Testis (tissue), 3 donors: ENCODE results near the gene ACSS1. TPM values are rescaled to one million over a fixed set of nuclear protein-coding genes. Genes with fewer than 3 reads are reported as not detected.

Experiments
- DNase-seq: peaks from one replicate; pipeline ENCODE4 v3.0.0-alpha.2; 2019
- H3K27ac ChIP-seq, 2 donors: fragments of 200-600 bp; sonication (generic); one replicate each; pipeline ENCODE4 v1.5.1; 2019
- H3K27me3 ChIP-seq: fragments of 200-600 bp; sonication (generic); one replicate; pipeline ENCODE4 v1.5.1; 2019
- H3K36me3 ChIP-seq: fragments of 200-600 bp; sonication (generic); one replicate; pipeline ENCODE4 v1.5.1; 2017; ENCODE audit warnings: low read depth; ENCODE audit errors: missing control alignments
- H3K4me1 ChIP-seq: fragments of 200-600 bp; sonication (generic); one replicate; pipeline ENCODE4 v1.5.1; 2019
- H3K4me3 ChIP-seq, 2 donors: fragments of 200-600 bp; sonication (generic); one replicate each; pipeline ENCODE4 v1.5.1; 2017 to 2019
- H3K9me3 ChIP-seq: fragments of 200-600 bp; sonication (generic); one replicate; pipeline ENCODE4 v1.5.1; 2017
- CTCF ChIP-seq, 3 experiments: fragments of 450-650 bp in 2 of 3; fragments of 200-600 bp in 1 of 3; sonication (generic) in 1 of 3; IDR thresholded peaks; one replicate each; pipeline ENCODE4 v1.5.1; 2016 to 2019; ENCODE audit warnings: antibody characterized with exemption in 3 of 3, mild to moderate bottlenecking in 2 of 3, moderate library complexity in 1 of 3
- POLR2A ChIP-seq: fragments of 450-650 bp; IDR thresholded peaks from one replicate; pipeline ENCODE4 v1.6.1; 2017; ENCODE audit warnings: antibody characterized with exemption, mild to moderate bottlenecking, moderate library complexity
- WGBS, 2 donors: methylation state at CpG; one replicate each; pipeline ENCODE4 v1.1.5; 2018; 5-methylcytosine and 5-hydroxymethylcytosine counted together
- intact Hi-C: fragments of 100-400 bp; cut with DNase I; formaldehyde crosslinking; loops from one replicate; pipeline ENCODE4 v1.15.1; 2023; ENCODE audit warnings: low total_unique reads
- polyA plus RNA-seq: library from polyadenylated mRNA; stranded (reverse); fragments of 350-450 nt; fragmentation: Illumina TruSeq; extraction: RNeasy Lipid Tissue Mini Kit (QIAGEN cat#74804); gene quantifications from one replicate; pipeline ENCODE4 v1.2.3, GENCODE V29; 2014; ENCODE audit warnings: low read depth, low replicate concordance; ENCODE audit not compliant: insufficient read depth
- total RNA-seq, 2 donors: library from RNA; depleted of rRNA; stranded (reverse); fragments of >200 nt; gene quantifications; one replicate each; pipeline ENCODE4 v1.2.3, GENCODE V29; 2016

ACSS1 gene
- total and polyA plus RNA-seq, 3 donors from 2014 or later: 61.5 to 184 (median 162) TPM

DNA sequence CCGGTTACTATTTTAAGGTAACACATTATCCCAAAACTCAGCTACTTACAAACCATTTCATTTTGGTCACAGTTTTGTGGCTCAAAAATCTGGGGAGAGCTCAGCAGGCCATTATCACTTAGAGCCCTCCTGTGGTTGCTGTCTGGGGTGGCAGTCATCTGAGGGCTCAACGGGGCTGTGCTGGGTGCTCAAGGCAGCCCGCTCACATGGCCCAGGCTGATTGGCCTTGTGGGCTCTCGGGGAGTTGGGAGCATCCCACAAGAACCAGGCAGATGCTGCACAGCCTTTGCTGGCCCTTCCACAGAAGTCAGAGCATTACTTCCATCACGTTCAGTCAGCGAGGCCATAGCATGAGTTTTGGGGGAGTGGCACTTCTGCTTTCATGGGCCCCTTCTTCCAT lies 30.3 kb upstream of the ACSS1 start:
- H3K27ac ChIP-seq: no peak overlapping the region
- TF ChIP-seq CTCF (IDR thresholded peaks at IDR 0.05) (no peak), POLR2A (no peak)
- DNase-seq: no peak
- H3K4me1 ChIP-seq: peaks cover 9% of the 10 kb centered on the region
- H3K9me3 ChIP-seq: no peaks in the 10 kb centered on the region
- 71 to 76% methylated on average over 6 of the region's 6 CpGs for WGBS, 2 donors
- H3K27me3 ChIP-seq: no peaks in the 10 kb centered on the region
- intact Hi-C loops: no loop called here
- no peaks in the 10 kb centered on the region for H3K36me3 ChIP-seq
- H3K4me3 ChIP-seq: no peak overlapping the region

DNA sequence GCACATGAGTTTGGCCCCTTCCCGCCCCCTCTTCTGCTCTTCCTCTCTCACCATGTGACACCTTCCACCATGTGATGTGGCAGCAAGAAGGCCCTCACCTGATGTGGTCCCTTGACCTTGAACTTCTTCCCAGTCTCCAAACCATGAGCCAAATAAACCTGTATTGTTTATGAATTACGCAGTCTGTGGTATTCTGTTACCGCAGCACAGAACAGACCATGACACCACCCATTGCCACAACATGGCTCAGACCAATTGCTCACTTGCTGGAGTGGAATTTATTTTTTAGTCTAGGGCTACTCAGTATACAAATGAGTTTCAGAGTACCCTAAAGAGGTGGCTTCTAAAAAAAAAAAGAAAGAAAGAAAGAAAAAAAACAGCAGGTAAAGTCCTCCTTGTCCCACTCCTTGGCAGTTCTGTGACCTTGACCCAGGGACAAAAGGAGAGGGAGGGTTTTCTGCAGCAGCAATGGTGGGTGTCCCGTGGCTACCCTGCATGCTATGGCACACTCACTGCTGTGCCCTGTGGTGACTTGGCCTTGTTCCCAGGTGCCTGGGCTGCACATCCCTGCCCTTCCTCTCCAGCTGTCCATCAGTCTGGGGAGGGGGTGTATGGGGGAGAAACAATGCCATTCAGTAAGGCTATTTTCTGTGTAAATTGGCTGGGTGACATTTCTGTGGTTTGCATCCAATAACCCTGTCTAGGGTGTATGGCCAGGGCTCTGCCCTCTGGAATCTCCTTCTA lies 29.4 kb upstream of the ACSS1 start:
- Histone ChIP-seq H3K4me1 (peaks cover 11% of the 10 kb centered on the region), H3K4me3 (no peak overlapping the region), H3K36me3 (no peaks in the 10 kb centered on the region), H3K27me3 (no peaks in the 10 kb centered on the region), H3K9me3 (no peaks in the 10 kb centered on the region), H3K27ac (no peak overlapping the region)
- intact Hi-C loops: no loop called here
- TF ChIP-seq CTCF (IDR thresholded peaks at IDR 0.05): no peak
- no peak for TF ChIP-seq POLR2A
- 85 to 89% methylated on average over 4 of the region's 4 CpGs for WGBS, 2 donors
- no peak for DNase-seq

- 69 to 79% methylated on average over 10 of the region's 10 CpGs for WGBS, 2 donors
- Histone ChIP-seq H3K4me3 (no peak overlapping the region), H3K9me3 (no peaks in the 10 kb centered on the region), H3K27me3 (no peaks in the 10 kb centered on the region), H3K4me1 (peaks cover 11% of the 10 kb centered on the region), H3K27ac (no peak overlapping the region), H3K36me3 (no peaks in the 10 kb centered on the region)
- no peak for TF ChIP-seq CTCF (IDR thresholded peaks at IDR 0.05)
- no peak for TF ChIP-seq POLR2A
- DNase-seq: no peak
- intact Hi-C loops: no loop called here
Observed at GRCh38 chr20:25085756-25086495, 28.0 kb upstream of the ACSS1 start.

DNA sequence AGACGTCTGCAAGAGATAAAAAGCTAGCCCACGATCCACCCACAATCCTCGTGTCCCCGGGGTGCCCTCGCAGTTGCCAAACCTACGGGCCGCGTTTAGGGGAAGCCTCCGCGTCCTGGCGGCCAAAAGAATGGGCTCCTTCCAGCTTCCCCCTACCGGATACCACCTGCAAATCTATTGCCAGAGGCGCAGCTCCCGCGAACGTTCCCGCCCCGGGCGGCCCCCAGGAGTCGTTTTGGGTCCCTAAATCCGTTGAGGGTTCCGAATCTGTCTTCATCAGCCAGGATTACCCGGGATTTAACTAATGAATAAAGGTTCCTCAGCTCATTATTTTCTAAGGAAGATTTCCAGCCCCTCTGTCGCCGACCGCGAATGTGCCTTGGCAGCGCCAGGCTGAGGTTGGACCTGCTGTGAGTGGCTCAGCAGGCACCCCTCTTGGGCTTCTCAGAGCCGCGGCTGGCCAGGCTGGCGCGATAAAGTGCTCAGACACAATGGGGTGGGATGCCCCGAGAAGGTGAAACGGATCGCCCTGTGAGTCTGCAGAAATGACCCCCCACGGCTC lies 26.8 kb upstream of the ACSS1 start:
- H3K27me3 ChIP-seq: no peaks in the 10 kb centered on the region
- DNase-seq: no peak
- no peak overlapping the region for H3K27ac ChIP-seq
- intact Hi-C loops: no loop called here
- 1 to 5% methylated on average over 21 to 36 of the region's 36 CpGs for WGBS, 2 donors
- no peak overlapping the region for H3K4me3 ChIP-seq
- TF ChIP-seq POLR2A (no peak), CTCF (IDR thresholded peaks at IDR 0.05) (no peak)
- peaks cover 11% of the 10 kb centered on the region for H3K4me1 ChIP-seq
- H3K9me3 ChIP-seq: no peaks in the 10 kb centered on the region
- no peaks in the 10 kb centered on the region for H3K36me3 ChIP-seq
